ENCODE data around the gene WDFY3.

DNA sequence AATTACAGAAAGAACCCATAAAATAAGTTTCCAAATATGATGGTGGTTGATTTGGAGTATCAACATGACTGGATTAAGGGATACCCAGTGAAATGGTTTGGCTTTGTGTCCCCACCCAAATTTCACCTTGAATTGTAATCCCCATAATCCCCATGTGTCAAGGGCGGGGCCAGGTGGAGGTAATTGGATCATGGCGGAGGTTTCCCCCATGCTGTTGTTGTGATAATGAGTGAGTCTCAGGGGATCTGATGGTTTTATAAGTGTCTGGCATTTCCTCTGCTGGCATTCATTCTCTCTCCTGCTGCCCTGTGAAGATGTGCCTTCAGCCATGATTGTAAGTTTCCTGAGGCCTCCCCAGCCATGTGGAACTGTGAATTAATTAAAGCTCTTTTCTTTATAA lies 39.1 kb downstream of the WDFY3 start:
- TF ChIP-seq ZNF462 (CRISPR knock-in tag; IDR thresholded peaks at IDR 0.05), result no peak
- TF ChIP-seq CTCF (conservative IDR thresholded peaks at IDR 0.05; ENCODE audit: low read depth in 2 of 2), result no peak
- TF ChIP-seq CREB1 (CRISPR knock-in tag; IDR thresholded peaks at IDR 0.05; ENCODE audit: low read depth), result no peak
- TF ChIP-seq POLR2AphosphoS5 (IDR thresholded peaks at IDR 0.05; ENCODE audit: low read depth), result no peak
- no peak for TF ChIP-seq EZH2 (IDR thresholded peaks at IDR 0.05; ENCODE audit: low read depth, unreplicated experiment)
- TF ChIP-seq, protein P1, sequence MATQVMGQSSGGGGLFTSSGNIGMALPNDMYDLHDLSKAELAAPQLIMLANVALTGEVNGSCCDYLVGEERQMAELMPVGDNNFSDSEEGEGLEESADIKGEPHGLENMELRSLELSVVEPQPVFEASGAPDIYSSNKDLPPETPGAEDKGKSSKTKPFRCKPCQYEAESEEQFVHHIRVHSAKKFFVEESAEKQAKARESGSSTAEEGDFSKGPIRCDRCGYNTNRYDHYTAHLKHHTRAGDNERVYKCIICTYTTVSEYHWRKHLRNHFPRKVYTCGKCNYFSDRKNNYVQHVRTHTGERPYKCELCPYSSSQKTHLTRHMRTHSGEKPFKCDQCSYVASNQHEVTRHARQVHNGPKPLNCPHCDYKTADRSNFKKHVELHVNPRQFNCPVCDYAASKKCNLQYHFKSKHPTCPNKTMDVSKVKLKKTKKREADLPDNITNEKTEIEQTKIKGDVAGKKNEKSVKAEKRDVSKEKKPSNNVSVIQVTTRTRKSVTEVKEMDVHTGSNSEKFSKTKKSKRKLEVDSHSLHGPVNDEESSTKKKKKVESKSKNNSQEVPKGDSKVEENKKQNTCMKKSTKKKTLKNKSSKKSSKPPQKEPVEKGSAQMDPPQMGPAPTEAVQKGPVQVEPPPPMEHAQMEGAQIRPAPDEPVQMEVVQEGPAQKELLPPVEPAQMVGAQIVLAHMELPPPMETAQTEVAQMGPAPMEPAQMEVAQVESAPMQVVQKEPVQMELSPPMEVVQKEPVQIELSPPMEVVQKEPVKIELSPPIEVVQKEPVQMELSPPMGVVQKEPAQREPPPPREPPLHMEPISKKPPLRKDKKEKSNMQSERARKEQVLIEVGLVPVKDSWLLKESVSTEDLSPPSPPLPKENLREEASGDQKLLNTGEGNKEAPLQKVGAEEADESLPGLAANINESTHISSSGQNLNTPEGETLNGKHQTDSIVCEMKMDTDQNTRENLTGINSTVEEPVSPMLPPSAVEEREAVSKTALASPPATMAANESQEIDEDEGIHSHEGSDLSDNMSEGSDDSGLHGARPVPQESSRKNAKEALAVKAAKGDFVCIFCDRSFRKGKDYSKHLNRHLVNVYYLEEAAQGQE (IDR thresholded peaks at IDR 0.05; ENCODE audit: unreplicated experiment), result no peak
- TF ChIP-seq JUNB (IDR thresholded peaks at IDR 0.05; ENCODE audit: unreplicated experiment), result no peak
- TF ChIP-seq EZH2phosphoT487 (IDR thresholded peaks at IDR 0.05; ENCODE audit: unreplicated experiment), result no peak
- TF ChIP-seq ETS1 (IDR thresholded peaks at IDR 0.05), result no peak
